Right lobe of liver (tissue), 6 donors: ENCODE data around the gene KIRREL2. TPM values are rescaled to one million over a fixed set of nuclear protein-coding genes. Genes with fewer than 3 reads are reported as not detected.
"Not testable (repeated sequence)": the region's sequence is repeated elsewhere in the genome, so short reads cannot be mapped to it uniquely, and the experiment has no call there.

Experiments used
- ATAC-seq, 4 donors: fragments of 200-7000 bp; cut with Tn5 transposase; one replicate each; pipeline ENCODE4 v1.9.1; 2020; ENCODE audit warnings: mild to moderate bottlenecking in 4 of 4, moderate library complexity in 4 of 4
- DNase-seq, 3 donors: peaks; one replicate each; pipeline ENCODE4 v3.0.0-alpha.2; 2020
- H3K27ac ChIP-seq, 3 donors: fragments of 200-600 bp; one replicate each; pipeline ENCODE4 v1.8.0; 2022
- H3K27me3 ChIP-seq, 2 donors: fragments of 200-600 bp; one replicate each; pipeline ENCODE4 v1.8.0; 2022
- H3K36me3 ChIP-seq, 4 donors: fragments of 200-600 bp; sonication (generic) in 1 of 4; one replicate each; pipeline versions ENCODE4 v1.5.1 to v1.8.0; 2017 to 2022; ENCODE audit warnings: control low read depth in 1 of 4
- H3K4me1 ChIP-seq, 4 donors: fragments of 200-600 bp; sonication (generic) in 1 of 4; one replicate each; pipeline versions ENCODE4 v1.5.1 to v1.8.0; 2017 to 2022; ENCODE audit warnings: control low read depth in 1 of 4
- H3K4me3 ChIP-seq, 3 donors: fragments of 200-600 bp; one replicate each; pipeline ENCODE4 v1.8.0; 2022
- H3K9me3 ChIP-seq, 4 donors: fragments of 200-600 bp; sonication (generic) in 1 of 4; one replicate each; pipeline versions ENCODE4 v1.5.1 to v1.8.0; 2017 to 2022; ENCODE audit warnings: control low read depth in 1 of 4
- POLR2A ChIP-seq: fragments of 450-650 bp; IDR thresholded peaks from one replicate; pipeline ENCODE4 v1.6.1; 2017; ENCODE audit warnings: antibody characterized with exemption, mild to moderate bottlenecking
- WGBS: methylation state at CpG from one replicate; pipeline ENCODE4 v1.1.6; 2018; ENCODE audit warnings: low coverage, low lambda C conversion rate; ENCODE audit not compliant: insufficient coverage; ENCODE audit errors: missing lambda C conversion rate; 5-methylcytosine and 5-hydroxymethylcytosine counted together
- intact Hi-C, 2 donors: fragments of 100-400 bp; cut with DNase I; formaldehyde crosslinking; loops; one replicate each; pipeline versions ENCODE4 v1.11.2 to v1.14.1; 2022
- total RNA-seq, 6 experiments: library from RNA; depleted of rRNA in 2 of 6; stranded (reverse); fragments of >200 nt in 2 of 6; fragmentation: NEBNext Ultra II Directional in 3 of 6; extraction: Animal tissue kit (Norgen Biotek cat#: 25700) in 3 of 6; gene quantifications; one replicate each; pipeline versions ENCODE4 v1.1.0 to v1.2.4, GENCODE V29; 2016 to 2023
- TF ChIP-seq, protein P1 (sequence below), 4 donors: fragments of 200-600 bp in 3 of 4; fragments of 450-650 bp in 1 of 4; IDR thresholded peaks; one replicate each; pipeline versions ENCODE4 v1.5.1 to v1.8.0; 2016 to 2022; ENCODE audit warnings: antibody characterized with exemption in 4 of 4, mild to moderate bottlenecking in 2 of 4
- donor health status: DM: no; HTN: yes; CAD: no.
- donor health status: DM: no; HTN: no; CAD: no.
- donor health status: DM: no; HTN: no; CAD: no.
- donor health status: DM: no; HTN: yes; CAD: no.
- donor health status: DM: no; HTN: yes; CAD: no.

KIRREL2 gene
- total RNA-seq, 6 experiments from 2014 or later = not detected

DNA sequence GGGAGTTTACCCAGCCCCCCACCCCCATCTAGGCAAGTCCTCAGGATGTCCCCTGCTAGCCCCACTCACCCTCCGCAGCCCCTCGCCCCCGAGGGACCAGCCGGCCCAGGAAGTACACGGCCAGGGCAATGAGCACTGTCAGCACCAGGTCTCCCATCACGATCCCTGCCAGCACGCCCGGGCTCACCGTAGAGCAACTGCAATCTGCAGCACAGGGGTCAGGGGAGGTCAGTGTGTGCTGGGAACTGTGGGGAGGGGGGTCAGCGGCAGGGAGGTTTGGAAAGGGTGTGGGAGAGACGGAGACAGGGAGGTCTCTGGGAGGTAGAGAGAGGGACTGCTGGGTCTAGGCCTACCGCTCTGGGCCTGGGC is 50.6 kb downstream of the KIRREL2 start:
- intact Hi-C loops = no loop called here

DNA sequence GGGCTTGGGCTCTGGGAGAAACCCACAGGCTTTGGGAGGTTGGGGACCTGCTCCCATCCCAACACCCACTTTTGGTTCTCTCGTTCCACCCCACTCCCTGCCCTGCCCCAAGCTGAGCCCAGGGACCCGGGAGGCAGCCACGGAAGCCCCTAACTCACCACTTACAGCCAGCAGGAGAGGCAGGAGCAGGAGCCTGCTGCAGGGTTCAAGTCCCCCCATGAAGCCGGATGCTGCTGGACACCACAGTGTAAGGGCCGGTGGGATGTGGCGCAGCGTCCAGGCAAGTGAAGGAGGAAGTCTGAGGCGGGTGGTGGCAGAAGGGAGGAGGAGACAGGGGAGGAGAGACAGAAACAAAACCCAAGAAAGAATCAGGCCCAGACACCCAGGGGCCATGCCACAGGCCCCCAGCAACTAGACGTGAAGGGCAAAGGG is 51.3 kb downstream of the KIRREL2 start, which contains the start of gene TYROBP:
TYROBP (minus strand) TSS at position 286 of the 432 bp plus-strand sequence; CDS start at position 219, 67 bp downstream.
- Histone ChIP-seq H3K9me3 (no peaks in the 10 kb centered on the region), H3K4me3 (peak within 1 kb of the TSS; percentile 23 to 35 (median 25)), H3K4me1 (peaks cover 0 to 14% (median 0%) of the 10 kb centered on the region in 4 donors), H3K36me3 (no peaks in the 10 kb centered on the region), H3K27me3 (no peaks in the 10 kb centered on the region), H3K27ac (peak within 1 kb of the TSS; percentile 31 to 74 (median 65))
- 57% methylated on average over 5 of the region's 9 CpGs for WGBS
- ATAC-seq (peak; percentile 19 to 44 (median 34)), DNase-seq (peak in 2 of 3 donors; percentile 53 to 75)
- intact Hi-C loops = no loop called here
- TF ChIP-seq POLR2A = peak; percentile 44
- TF ChIP-seq, protein P1, sequence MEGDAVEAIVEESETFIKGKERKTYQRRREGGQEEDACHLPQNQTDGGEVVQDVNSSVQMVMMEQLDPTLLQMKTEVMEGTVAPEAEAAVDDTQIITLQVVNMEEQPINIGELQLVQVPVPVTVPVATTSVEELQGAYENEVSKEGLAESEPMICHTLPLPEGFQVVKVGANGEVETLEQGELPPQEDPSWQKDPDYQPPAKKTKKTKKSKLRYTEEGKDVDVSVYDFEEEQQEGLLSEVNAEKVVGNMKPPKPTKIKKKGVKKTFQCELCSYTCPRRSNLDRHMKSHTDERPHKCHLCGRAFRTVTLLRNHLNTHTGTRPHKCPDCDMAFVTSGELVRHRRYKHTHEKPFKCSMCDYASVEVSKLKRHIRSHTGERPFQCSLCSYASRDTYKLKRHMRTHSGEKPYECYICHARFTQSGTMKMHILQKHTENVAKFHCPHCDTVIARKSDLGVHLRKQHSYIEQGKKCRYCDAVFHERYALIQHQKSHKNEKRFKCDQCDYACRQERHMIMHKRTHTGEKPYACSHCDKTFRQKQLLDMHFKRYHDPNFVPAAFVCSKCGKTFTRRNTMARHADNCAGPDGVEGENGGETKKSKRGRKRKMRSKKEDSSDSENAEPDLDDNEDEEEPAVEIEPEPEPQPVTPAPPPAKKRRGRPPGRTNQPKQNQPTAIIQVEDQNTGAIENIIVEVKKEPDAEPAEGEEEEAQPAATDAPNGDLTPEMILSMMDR (IDR thresholded peaks at IDR 0.05) = no peak

More for the DNA sequence above, 50.6 kb downstream of the KIRREL2 start:
- Histone ChIP-seq H3K27me3 (no peaks in the 10 kb centered on the region), H3K9me3 (no peaks in the 10 kb centered on the region), H3K4me1 (peaks cover 0 to 14% (median 0%) of the 10 kb centered on the region in 4 donors), H3K36me3 (no peaks in the 10 kb centered on the region), H3K27ac (peak overlapping the region; percentile 31 to 74 (median 65)), H3K4me3 (peak overlapping the region; percentile 23 to 35 (median 25))
- no peak for ATAC-seq
- no peak for DNase-seq
- 53% methylated on average over 8 of the region's 12 CpGs for WGBS
- no peak for TF ChIP-seq POLR2A
- TF ChIP-seq, protein P1 (IDR thresholded peaks at IDR 0.05) = no peak

DNA sequence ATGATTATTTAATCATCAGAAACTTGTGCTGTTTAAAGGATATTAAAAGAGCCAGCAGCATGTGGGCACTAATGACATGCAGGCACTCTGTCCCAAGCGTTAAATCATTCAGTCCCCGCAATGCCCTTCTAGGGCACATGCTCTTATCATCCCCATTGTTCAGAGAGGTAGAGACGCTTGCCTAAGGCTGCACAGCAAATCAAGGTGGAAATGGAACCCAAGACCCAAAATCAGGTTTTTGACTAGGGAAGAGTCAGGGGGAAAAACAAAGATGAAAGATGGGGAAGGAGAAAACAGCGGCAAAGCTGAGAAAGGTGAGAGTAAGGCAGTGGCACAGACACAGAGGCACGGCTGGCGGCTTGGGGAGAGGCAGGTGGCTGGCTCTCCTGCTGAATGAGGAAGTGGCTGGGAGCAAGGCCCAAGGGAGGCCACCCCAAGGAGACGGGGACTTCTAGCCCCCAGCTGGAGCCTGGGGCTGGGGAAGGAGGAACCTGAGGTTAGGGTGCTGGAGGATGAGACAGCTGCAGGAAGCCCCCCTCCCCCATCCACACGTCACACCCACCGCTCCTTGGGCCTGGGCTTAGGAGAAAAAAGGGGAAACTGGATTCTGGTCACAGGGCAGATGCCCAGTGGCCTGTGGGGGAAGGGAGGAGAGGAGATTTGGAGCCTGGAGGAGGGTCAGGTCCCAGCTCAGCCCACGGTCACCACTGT is 52.4 kb downstream of the KIRREL2 start:
- peak overlapping the region in 2 of 3 donors; percentile 65 to 74 for H3K27ac ChIP-seq
- TF ChIP-seq, protein P1 (IDR thresholded peaks at IDR 0.05) = no peak
- peak; percentile 41 for TF ChIP-seq POLR2A
- H3K9me3 ChIP-seq = no peaks in the 10 kb centered on the region
- no peaks in the 10 kb centered on the region for H3K36me3 ChIP-seq
- ATAC-seq = peak; percentile 66 to 74 (median 71)
- intact Hi-C loops = no loop called here
- peaks cover 0 to 14% (median 0%) of the 10 kb centered on the region in 4 donors for H3K4me1 ChIP-seq
- DNase-seq = peak; percentile 72 to 86 (median 75)
- WGBS = 62% methylated on average over 7 of the region's 10 CpGs
- H3K27me3 ChIP-seq = no peaks in the 10 kb centered on the region
- H3K4me3 ChIP-seq = no peak overlapping the region

DNA sequence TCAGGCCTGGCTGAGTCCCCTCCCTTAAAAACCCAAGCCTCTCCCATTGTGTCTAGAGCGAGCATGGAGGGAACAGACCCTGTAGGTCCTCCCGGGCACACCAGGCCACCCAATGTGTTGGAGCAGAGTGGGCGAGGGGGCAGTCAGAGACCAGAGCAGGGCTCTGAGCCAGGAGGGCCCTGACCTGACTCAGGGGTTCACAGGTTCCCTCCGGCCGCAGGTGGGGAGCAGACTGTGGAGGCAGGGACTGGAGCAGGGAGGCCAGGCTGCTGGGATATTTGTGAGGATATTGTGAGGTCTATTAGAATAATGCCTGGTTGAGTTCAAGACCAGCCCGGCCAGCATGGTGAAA is 52.9 kb downstream of the KIRREL2 start:
- Histone ChIP-seq H3K4me3 (no peak overlapping the region), H3K27me3 (no peaks in the 10 kb centered on the region), H3K36me3 (no peaks in the 10 kb centered on the region), H3K4me1 (peaks cover 0 to 14% (median 0%) of the 10 kb centered on the region in 4 donors), H3K27ac (peak overlapping the region; percentile 36 to 74 (median 65)), H3K9me3 (no peaks in the 10 kb centered on the region)
- 64% methylated on average over 6 of the region's 6 CpGs for WGBS
- TF ChIP-seq, protein P1 (IDR thresholded peaks at IDR 0.05) = no peak
- TF ChIP-seq POLR2A = peak; percentile 23
- intact Hi-C loops = no loop called here
- no peak for ATAC-seq
- DNase-seq = peak in 1 of 3 donors; percentile 61

DNA sequence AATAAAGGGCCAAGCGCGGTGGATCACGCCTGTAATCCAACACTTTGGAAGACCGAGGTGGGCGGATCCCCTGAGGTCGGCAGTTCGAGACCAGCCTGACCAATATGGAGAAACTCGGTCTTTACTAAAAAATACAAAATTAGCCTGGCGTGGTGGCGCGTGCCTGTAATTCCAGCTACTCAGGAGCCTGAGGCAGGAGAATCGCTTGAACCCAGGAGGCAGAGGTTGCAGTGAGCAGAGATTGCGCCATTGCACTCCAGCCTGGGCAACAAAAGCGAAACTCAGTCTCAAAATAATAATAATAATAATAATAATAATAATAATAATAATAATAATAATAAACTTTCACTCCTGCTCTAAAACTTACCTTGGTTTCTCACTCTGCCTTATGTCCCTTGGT is 53.6 kb downstream of the KIRREL2 start:
- ATAC-seq, intact Hi-C loops: not testable (repeated sequence)
- H3K27ac ChIP-seq = peak overlapping the region in 2 of 3 donors; percentile 65 to 74

More for the DNA sequence above, 53.6 kb downstream of the KIRREL2 start:
- 91% methylated on average over 12 of the region's 14 CpGs for WGBS
- not testable (repeated sequence) for DNase-seq, H3K36me3 ChIP-seq, H3K27me3 ChIP-seq, H3K4me3 ChIP-seq, H3K9me3 ChIP-seq
- H3K4me1 ChIP-seq = peaks cover 0 to 14% (median 0%) of the 10 kb centered on the region in 4 donors
